Liver (tissue), 3 donors: ENCODE measurements around the gene PFN4.

Experiments
- EGR1 ChIP-seq, 2 donors: IDR thresholded peaks; 2 replicates each; pipeline ENCODE4 v1.6.1; 2016 to 2018; ENCODE audit warnings: antibody characterized with exemption in 2 of 2, low read depth in 2 of 2
- FOXA1 ChIP-seq: IDR thresholded peaks from 2 replicates; pipeline ENCODE4 v1.6.1; 2016; ENCODE audit warnings: antibody characterized with exemption
- HNF4G ChIP-seq: IDR thresholded peaks from 2 replicates; pipeline ENCODE4 v1.6.1; 2016; ENCODE audit warnings: antibody characterized with exemption
- JUND ChIP-seq, 2 donors: IDR thresholded peaks; 2 replicates each; pipeline ENCODE4 v1.6.1; 2016; ENCODE audit warnings: antibody characterized with exemption in 2 of 2
- RAD21 ChIP-seq, 2 donors: IDR thresholded peaks; 2 replicates each; pipeline ENCODE4 v1.6.1; 2016; ENCODE audit warnings: antibody characterized with exemption in 2 of 2, mild to moderate bottlenecking in 2 of 2
- SP1 ChIP-seq: IDR thresholded peaks from 2 replicates; pipeline ENCODE4 v1.6.1; 2018; ENCODE audit warnings: antibody characterized with exemption, mild to moderate bottlenecking
- TAF1 ChIP-seq: conservative IDR thresholded peaks from 2 replicates; pipeline ENCODE4 v1.6.1; 2016; ENCODE audit warnings: antibody characterized with exemption, mild to moderate bottlenecking
- YY1 ChIP-seq: IDR thresholded peaks from 2 replicates; pipeline ENCODE4 v1.6.1; 2016; ENCODE audit warnings: antibody characterized with exemption, mild to moderate bottlenecking
- TF ChIP-seq, protein P1 (sequence below): IDR thresholded peaks from 2 replicates; pipeline ENCODE4 v1.6.1; 2016; ENCODE audit warnings: antibody characterized with exemption, mild to moderate bottlenecking
- TF ChIP-seq, protein P2 (sequence below): fragments of 150-350 bp; IDR thresholded peaks from 2 replicates; pipeline ENCODE4 v1.5.1; 2017; ENCODE audit warnings: improper control_type of control experiment, low read depth, low read length; ENCODE audit not compliant: missing input control
- TF ChIP-seq, protein P3 (sequence below): IDR thresholded peaks from 2 replicates; pipeline ENCODE4 v1.6.1; 2016; ENCODE audit warnings: antibody characterized with exemption
- TF ChIP-seq, protein P4 (sequence below): IDR thresholded peaks from 2 replicates; pipeline ENCODE4 v1.6.1; 2016; ENCODE audit warnings: antibody characterized with exemption
- donor health status: healthy.
- donor health status: healthy.

DNA sequence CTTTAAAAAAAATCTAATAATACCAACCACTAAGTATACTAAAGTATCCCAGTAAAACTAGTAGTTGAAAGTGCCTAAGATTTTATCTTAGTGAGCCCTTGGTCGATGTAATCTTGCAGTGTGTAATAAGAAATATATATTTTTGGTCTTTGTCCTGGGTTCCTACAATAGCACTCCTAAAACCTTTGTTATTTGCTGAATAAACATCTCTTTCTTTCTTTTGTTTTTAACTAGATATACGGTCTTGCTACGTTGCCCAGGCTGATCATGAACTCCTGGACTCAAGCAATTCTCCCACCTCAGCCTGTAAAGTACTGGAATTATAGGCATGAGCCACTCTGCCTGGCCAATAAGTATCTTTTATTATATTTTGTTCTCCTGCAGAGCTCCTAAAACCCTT lies 36.1 kb downstream of the PFN4 start:
- TF ChIP-seq, protein P1, sequence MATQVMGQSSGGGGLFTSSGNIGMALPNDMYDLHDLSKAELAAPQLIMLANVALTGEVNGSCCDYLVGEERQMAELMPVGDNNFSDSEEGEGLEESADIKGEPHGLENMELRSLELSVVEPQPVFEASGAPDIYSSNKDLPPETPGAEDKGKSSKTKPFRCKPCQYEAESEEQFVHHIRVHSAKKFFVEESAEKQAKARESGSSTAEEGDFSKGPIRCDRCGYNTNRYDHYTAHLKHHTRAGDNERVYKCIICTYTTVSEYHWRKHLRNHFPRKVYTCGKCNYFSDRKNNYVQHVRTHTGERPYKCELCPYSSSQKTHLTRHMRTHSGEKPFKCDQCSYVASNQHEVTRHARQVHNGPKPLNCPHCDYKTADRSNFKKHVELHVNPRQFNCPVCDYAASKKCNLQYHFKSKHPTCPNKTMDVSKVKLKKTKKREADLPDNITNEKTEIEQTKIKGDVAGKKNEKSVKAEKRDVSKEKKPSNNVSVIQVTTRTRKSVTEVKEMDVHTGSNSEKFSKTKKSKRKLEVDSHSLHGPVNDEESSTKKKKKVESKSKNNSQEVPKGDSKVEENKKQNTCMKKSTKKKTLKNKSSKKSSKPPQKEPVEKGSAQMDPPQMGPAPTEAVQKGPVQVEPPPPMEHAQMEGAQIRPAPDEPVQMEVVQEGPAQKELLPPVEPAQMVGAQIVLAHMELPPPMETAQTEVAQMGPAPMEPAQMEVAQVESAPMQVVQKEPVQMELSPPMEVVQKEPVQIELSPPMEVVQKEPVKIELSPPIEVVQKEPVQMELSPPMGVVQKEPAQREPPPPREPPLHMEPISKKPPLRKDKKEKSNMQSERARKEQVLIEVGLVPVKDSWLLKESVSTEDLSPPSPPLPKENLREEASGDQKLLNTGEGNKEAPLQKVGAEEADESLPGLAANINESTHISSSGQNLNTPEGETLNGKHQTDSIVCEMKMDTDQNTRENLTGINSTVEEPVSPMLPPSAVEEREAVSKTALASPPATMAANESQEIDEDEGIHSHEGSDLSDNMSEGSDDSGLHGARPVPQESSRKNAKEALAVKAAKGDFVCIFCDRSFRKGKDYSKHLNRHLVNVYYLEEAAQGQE, result no peak
- TF ChIP-seq, protein P2, sequence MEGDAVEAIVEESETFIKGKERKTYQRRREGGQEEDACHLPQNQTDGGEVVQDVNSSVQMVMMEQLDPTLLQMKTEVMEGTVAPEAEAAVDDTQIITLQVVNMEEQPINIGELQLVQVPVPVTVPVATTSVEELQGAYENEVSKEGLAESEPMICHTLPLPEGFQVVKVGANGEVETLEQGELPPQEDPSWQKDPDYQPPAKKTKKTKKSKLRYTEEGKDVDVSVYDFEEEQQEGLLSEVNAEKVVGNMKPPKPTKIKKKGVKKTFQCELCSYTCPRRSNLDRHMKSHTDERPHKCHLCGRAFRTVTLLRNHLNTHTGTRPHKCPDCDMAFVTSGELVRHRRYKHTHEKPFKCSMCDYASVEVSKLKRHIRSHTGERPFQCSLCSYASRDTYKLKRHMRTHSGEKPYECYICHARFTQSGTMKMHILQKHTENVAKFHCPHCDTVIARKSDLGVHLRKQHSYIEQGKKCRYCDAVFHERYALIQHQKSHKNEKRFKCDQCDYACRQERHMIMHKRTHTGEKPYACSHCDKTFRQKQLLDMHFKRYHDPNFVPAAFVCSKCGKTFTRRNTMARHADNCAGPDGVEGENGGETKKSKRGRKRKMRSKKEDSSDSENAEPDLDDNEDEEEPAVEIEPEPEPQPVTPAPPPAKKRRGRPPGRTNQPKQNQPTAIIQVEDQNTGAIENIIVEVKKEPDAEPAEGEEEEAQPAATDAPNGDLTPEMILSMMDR, result no peak
- TF ChIP-seq FOXA1, result no peak
- TF ChIP-seq HNF4G, result no peak
- TF ChIP-seq JUND (IDR thresholded peaks at IDR 0.05), result no peak
- TF ChIP-seq, protein P3, sequence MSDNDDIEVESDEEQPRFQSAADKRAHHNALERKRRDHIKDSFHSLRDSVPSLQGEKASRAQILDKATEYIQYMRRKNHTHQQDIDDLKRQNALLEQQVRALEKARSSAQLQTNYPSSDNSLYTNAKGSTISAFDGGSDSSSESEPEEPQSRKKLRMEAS, result no peak
- TF ChIP-seq RAD21 (IDR thresholded peaks at IDR 0.05), result no peak
- no peak for TF ChIP-seq TAF1
- TF ChIP-seq EGR1 (IDR thresholded peaks at IDR 0.05; ENCODE audit: low read depth in 2 of 2), result no peak
- TF ChIP-seq SP1, result no peak
- TF ChIP-seq YY1, result no peak
- TF ChIP-seq, protein P4, sequence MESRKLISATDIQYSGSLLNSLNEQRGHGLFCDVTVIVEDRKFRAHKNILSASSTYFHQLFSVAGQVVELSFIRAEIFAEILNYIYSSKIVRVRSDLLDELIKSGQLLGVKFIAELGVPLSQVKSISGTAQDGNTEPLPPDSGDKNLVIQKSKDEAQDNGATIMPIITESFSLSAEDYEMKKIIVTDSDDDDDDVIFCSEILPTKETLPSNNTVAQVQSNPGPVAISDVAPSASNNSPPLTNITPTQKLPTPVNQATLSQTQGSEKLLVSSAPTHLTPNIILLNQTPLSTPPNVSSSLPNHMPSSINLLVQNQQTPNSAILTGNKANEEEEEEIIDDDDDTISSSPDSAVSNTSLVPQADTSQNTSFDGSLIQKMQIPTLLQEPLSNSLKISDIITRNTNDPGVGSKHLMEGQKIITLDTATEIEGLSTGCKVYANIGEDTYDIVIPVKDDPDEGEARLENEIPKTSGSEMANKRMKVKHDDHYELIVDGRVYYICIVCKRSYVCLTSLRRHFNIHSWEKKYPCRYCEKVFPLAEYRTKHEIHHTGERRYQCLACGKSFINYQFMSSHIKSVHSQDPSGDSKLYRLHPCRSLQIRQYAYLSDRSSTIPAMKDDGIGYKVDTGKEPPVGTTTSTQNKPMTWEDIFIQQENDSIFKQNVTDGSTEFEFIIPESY, result no peak
